ENCODE results near the gene CTNNBL1.

DNA sequence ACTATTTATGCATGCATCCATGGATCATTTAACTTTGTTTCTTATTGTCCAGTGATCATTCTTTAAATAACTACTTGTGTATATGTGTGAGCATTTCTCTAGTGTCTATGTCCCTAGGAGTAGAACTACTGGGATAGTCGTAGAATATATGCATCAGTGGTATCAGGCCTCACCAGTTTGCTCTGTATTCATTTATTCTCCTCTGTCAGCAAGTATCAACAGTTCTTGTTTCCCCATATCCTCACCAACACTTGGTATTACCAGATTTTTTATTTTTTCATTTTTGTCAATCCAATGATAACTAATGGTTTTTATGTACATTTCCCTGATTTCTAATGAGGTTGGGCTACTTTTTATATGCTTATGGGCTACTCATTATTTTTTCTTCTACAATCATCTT, 27.9 kb downstream of the CTNNBL1 start:
- TF ChIP-seq POLR2A (IDR thresholded peaks at IDR 0.05; ENCODE audit: low read depth, low read length) (no peak), POLR2AphosphoS5 (IDR thresholded peaks at IDR 0.05; ENCODE audit: low read depth, low read length) (no peak)
